Measurements from ENCODE around the gene SCML2.

GRCh38 chrX:18288716-18289115 is 65.8 kb downstream of the SCML2 start:
- TF ChIP-seq SIX5 (IDR thresholded peaks at IDR 0.05; ENCODE audit: low read depth, low read length, severe bottlenecking) = no peak
- no peak for TF ChIP-seq POLR2AphosphoS2 (IDR thresholded peaks at IDR 0.05; ENCODE audit: low read depth, low read length)
- TF ChIP-seq TCF7 (IDR thresholded peaks at IDR 0.05; ENCODE audit: borderline replicate concordance) = no peak
- TF ChIP-seq, protein P1, sequence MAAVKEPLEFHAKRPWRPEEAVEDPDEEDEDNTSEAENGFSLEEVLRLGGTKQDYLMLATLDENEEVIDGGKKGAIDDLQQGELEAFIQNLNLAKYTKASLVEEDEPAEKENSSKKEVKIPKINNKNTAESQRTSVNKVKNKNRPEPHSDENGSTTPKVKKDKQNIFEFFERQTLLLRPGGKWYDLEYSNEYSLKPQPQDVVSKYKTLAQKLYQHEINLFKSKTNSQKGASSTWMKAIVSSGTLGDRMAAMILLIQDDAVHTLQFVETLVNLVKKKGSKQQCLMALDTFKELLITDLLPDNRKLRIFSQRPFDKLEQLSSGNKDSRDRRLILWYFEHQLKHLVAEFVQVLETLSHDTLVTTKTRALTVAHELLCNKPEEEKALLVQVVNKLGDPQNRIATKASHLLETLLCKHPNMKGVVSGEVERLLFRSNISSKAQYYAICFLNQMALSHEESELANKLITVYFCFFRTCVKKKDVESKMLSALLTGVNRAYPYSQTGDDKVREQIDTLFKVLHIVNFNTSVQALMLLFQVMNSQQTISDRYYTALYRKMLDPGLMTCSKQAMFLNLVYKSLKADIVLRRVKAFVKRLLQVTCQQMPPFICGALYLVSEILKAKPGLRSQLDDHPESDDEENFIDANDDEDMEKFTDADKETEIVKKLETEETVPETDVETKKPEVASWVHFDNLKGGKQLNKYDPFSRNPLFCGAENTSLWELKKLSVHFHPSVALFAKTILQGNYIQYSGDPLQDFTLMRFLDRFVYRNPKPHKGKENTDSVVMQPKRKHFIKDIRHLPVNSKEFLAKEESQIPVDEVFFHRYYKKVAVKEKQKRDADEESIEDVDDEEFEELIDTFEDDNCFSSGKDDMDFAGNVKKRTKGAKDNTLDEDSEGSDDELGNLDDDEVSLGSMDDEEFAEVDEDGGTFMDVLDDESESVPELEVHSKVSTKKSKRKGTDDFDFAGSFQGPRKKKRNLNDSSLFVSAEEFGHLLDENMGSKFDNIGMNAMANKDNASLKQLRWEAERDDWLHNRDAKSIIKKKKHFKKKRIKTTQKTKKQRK (IDR thresholded peaks at IDR 0.05; ENCODE audit: low read depth, low read length) = no peak
- TF ChIP-seq, protein P2, sequence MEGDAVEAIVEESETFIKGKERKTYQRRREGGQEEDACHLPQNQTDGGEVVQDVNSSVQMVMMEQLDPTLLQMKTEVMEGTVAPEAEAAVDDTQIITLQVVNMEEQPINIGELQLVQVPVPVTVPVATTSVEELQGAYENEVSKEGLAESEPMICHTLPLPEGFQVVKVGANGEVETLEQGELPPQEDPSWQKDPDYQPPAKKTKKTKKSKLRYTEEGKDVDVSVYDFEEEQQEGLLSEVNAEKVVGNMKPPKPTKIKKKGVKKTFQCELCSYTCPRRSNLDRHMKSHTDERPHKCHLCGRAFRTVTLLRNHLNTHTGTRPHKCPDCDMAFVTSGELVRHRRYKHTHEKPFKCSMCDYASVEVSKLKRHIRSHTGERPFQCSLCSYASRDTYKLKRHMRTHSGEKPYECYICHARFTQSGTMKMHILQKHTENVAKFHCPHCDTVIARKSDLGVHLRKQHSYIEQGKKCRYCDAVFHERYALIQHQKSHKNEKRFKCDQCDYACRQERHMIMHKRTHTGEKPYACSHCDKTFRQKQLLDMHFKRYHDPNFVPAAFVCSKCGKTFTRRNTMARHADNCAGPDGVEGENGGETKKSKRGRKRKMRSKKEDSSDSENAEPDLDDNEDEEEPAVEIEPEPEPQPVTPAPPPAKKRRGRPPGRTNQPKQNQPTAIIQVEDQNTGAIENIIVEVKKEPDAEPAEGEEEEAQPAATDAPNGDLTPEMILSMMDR (IDR thresholded peaks at IDR 0.05 in 2 of 3, conservative IDR thresholded peaks at IDR 0.05 in 1 of 3; ENCODE audit: control insufficient read depth in 2 of 3, extremely low read depth in 1 of 3, insufficient read depth in 1 of 3, low read depth in 3 of 3, low read length in 3 of 3) = no peak
- TF ChIP-seq TAF1 (IDR thresholded peaks at IDR 0.05; ENCODE audit: borderline replicate concordance, low read depth, low read length) = no peak
- no peak for TF ChIP-seq SIN3A (IDR thresholded peaks at IDR 0.05; ENCODE audit: low read depth, low read length)
- no peak for TF ChIP-seq ZZZ3 (IDR thresholded peaks at IDR 0.05; ENCODE audit: control insufficient read depth, insufficient read length, low read depth)
- TF ChIP-seq, protein P3, sequence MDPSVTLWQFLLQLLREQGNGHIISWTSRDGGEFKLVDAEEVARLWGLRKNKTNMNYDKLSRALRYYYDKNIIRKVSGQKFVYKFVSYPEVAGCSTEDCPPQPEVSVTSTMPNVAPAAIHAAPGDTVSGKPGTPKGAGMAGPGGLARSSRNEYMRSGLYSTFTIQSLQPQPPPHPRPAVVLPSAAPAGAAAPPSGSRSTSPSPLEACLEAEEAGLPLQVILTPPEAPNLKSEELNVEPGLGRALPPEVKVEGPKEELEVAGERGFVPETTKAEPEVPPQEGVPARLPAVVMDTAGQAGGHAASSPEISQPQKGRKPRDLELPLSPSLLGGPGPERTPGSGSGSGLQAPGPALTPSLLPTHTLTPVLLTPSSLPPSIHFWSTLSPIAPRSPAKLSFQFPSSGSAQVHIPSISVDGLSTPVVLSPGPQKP (IDR thresholded peaks at IDR 0.05; ENCODE audit: low read depth, low read length) = no peak
- no peak for TF ChIP-seq CEBPB (IDR thresholded peaks at IDR 0.05; ENCODE audit: borderline replicate concordance in 1 of 2, low read depth in 2 of 2, low read length in 2 of 2)
